ENCODE results near the gene ZFP3. TPM values are rescaled to one million over a fixed set of nuclear protein-coding genes. Genes with fewer than 3 reads are reported as not detected.

The ZFP3 gene
- total and polyA plus RNA-seq, 2 donors (not counting 3 experiments of a cell fraction or from before 2014, with no cell fraction given) = 1.7 TPM

DNA sequence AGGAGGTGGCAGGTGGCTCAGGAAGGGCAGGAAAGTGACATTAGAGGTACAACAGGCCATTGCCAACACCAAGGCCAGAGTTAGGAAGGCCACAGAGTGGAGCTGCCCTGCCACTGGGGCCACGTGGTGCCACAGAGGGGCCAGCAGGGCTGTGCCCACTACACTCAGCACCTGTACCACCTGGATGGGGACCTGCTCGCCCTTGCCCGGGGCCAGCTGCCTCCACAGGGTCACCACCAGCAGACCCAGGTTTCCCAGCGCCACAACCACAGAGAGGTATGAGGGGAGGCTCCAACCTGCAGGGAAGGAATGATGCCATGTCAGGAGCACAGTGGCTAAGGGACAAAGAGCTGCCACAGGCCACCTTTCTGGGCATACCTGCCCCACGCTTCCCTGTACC, 44.2 kb upstream of the ZFP3 start:
- no peaks in the 10 kb centered on the region for H3K36me3 ChIP-seq (ENCODE audit: control insufficient read depth in 2 of 2, extremely low read depth in 1 of 2, insufficient read depth in 2 of 2, low read length in 2 of 2)
- no peaks in the 10 kb centered on the region for H3K9me3 ChIP-seq (replicated peaks; ENCODE audit: control insufficient read depth, insufficient read depth, low read length)
- BruUV-seq (replicated peaks) = no TSS peak
- H3K27me3 ChIP-seq (ENCODE audit: control insufficient read depth in 2 of 2, insufficient read depth in 2 of 2, low read length in 2 of 2) = peaks cover 2% of the 10 kb centered on the region in 2 experiments
- no peak overlapping the region for H3K4me3 ChIP-seq (replicated peaks in 1 of 3; ENCODE audit: insufficient read depth in 1 of 3, low read depth in 1 of 3, low read length in 3 of 3)
- H3K4me1 ChIP-seq (ENCODE audit: control insufficient read depth, extremely low read depth, insufficient read depth, low read length) = peaks cover 5% of the 10 kb centered on the region
- DNase-seq (ENCODE audit: low read depth, low spot score) (no peak), FAIRE-seq (no peak)
- H4K20me1 ChIP-seq (replicated peaks; ENCODE audit: control insufficient read depth, extremely low read depth, insufficient read depth, low read length) = no peaks in the 10 kb centered on the region
- TF ChIP-seq, protein P1, sequence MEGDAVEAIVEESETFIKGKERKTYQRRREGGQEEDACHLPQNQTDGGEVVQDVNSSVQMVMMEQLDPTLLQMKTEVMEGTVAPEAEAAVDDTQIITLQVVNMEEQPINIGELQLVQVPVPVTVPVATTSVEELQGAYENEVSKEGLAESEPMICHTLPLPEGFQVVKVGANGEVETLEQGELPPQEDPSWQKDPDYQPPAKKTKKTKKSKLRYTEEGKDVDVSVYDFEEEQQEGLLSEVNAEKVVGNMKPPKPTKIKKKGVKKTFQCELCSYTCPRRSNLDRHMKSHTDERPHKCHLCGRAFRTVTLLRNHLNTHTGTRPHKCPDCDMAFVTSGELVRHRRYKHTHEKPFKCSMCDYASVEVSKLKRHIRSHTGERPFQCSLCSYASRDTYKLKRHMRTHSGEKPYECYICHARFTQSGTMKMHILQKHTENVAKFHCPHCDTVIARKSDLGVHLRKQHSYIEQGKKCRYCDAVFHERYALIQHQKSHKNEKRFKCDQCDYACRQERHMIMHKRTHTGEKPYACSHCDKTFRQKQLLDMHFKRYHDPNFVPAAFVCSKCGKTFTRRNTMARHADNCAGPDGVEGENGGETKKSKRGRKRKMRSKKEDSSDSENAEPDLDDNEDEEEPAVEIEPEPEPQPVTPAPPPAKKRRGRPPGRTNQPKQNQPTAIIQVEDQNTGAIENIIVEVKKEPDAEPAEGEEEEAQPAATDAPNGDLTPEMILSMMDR (IDR thresholded peaks at IDR 0.05; ENCODE audit: extremely low read depth in 1 of 2, insufficient read depth in 1 of 2, low read depth in 1 of 2, low read length in 2 of 2) = no peak
- TF ChIP-seq FOS (IDR thresholded peaks at IDR 0.05; ENCODE audit: borderline replicate concordance, insufficient read depth, low read length) (no peak), POLR2A (IDR thresholded peaks at IDR 0.05; ENCODE audit: low read depth, low read length) (no peak), POLR2AphosphoS5 (IDR thresholded peaks at IDR 0.05; ENCODE audit: insufficient read depth, low read depth, low read length) (no peak), MYC (IDR thresholded peaks at IDR 0.05; ENCODE audit: low read depth, low read length) (no peak), JUN (IDR thresholded peaks at IDR 0.05; ENCODE audit: borderline replicate concordance, insufficient read depth, insufficient read length, low read depth) (no peak), GATA2 (IDR thresholded peaks at IDR 0.05; ENCODE audit: insufficient read depth, insufficient read length, low read depth, low read length) (no peak), EZH2 (IDR thresholded peaks at IDR 0.05; ENCODE audit: borderline replicate concordance, low read depth, low read length, severe bottlenecking) (no peak)
- TF ChIP-seq, protein P2, sequence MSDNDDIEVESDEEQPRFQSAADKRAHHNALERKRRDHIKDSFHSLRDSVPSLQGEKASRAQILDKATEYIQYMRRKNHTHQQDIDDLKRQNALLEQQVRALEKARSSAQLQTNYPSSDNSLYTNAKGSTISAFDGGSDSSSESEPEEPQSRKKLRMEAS (IDR thresholded peaks at IDR 0.05; ENCODE audit: insufficient read depth, insufficient read length) = no peak
- CTCF ChIA-PET = interaction anchor here (4.7 to 6.5 kb wide), 2 partner anchors 27 to 28 kb away, joined by 23 to 72 read pairs; no protein-coding TSS in a partner anchor
- no peak overlapping the region for H3K4me2 ChIP-seq (ENCODE audit: insufficient read depth, low read length)
- intact Hi-C loops (cut with micrococcal nuclease) = no loop called here
- no peaks in the 10 kb centered on the region for H3K79me2 ChIP-seq (ENCODE audit: control insufficient read depth, insufficient read depth, low read length)
- no peak overlapping the region for H3K9ac ChIP-seq (replicated peaks; ENCODE audit: extremely low read depth, insufficient read depth, low read length)
- no peaks in the 10 kb centered on the region for H3K9me1 ChIP-seq (replicated peaks; ENCODE audit: control insufficient read depth, extremely low read depth, insufficient read depth, low read length)
- no peak overlapping the region for H3K27ac ChIP-seq (ENCODE audit: insufficient read depth, low read depth, low read length)
- no peak overlapping the region for H2AFZ ChIP-seq (ENCODE audit: low read depth, low read length)
- dilution Hi-C loops (cut with MboI; ENCODE audit: extremely low pct_ligation_motif_present, low sequenced_read_pairs) = no loop called here
- POLR2A ChIA-PET = no interaction called here
